ENCODE results near the gene HEBP2. TPM values are rescaled to one million over a fixed set of nuclear protein-coding genes. Genes with fewer than 3 reads are reported as not detected.

Gene HEBP2
- total and polyA plus RNA-seq, 2 of the 13 experiments (the other 11 are each of a cell fraction or from before 2014, with no cell fraction given), result 16.0 to 72.8 TPM

GRCh38 chr6:138440296-138440695, 36.3 kb downstream of the HEBP2 start:
- Histone ChIP-seq H3K79me2 (ENCODE audit: insufficient read depth, low read length) (no peaks in the 10 kb centered on the region), H3K27me3 (ENCODE audit: control insufficient read depth in 1 of 2, insufficient read depth in 2 of 2, low read length in 2 of 2) (no peaks in the 10 kb centered on the region), H3K36me3 (replicated peaks in 1 of 2; ENCODE audit: control insufficient read depth in 1 of 2, insufficient read depth in 2 of 2, low read length in 2 of 2) (peaks cover 22 to 81% of the 10 kb centered on the region in 2 experiments), H4K20me1 (ENCODE audit: insufficient read depth, low read length) (no peaks in the 10 kb centered on the region), H3K27ac (ENCODE audit: extremely low read length, insufficient read depth, low read length) (no peak overlapping the region), H3K9ac (ENCODE audit: insufficient read depth, low read depth, low read length) (no peak overlapping the region), H2AFZ (ENCODE audit: low read length) (no peak overlapping the region), H3K9me3 (ENCODE audit: low read length) (no peaks in the 10 kb centered on the region), H3K4me2 (ENCODE audit: low read depth, low read length) (no peak overlapping the region), H3K4me3 (replicated peaks in 1 of 3; ENCODE audit: insufficient read depth in 1 of 3, low read depth in 2 of 3, low read length in 3 of 3) (no peak overlapping the region), H3K4me1 (ENCODE audit: insufficient read depth, low read length) (no peaks in the 10 kb centered on the region)
- in situ Hi-C loops (cut with HindIII; ENCODE audit: extremely low pct_ligation_motif_present, low pct_unique_long_range_greater_than_20kb) (no loop called here), intact Hi-C loops (cut with micrococcal nuclease; ENCODE audit: unreplicated experiment) (no loop called here)
- FAIRE-seq, result no peak
- ATAC-seq, result no peak; the same call in 2 of the 3 replicates
- POLR2A ChIA-PET, result no interaction called here
- CTCF ChIA-PET (ENCODE audit: low intra/inter-chr PET ratio, low total read pairs), result no interaction called here
- 97% methylated on average over 3 of the region's 3 CpGs for WGBS (ENCODE audit: low lambda C conversion rate)
- BruUV-seq (replicated peaks), result no TSS peak
- TF ChIP-seq HMGXB3 (CRISPR knock-in tag; IDR thresholded peaks at IDR 0.05; ENCODE audit: borderline replicate concordance), result no peak
- peak; percentile 69 for TF ChIP-seq RBM22 (optimal IDR thresholded peaks at IDR 0.05; ENCODE audit: low read length)
- no peak for DNase-seq (ENCODE audit: low spot score)

GRCh38 chr6:138440758-138441357, 36.8 kb downstream of the HEBP2 start:
- DNase-seq (ENCODE audit: low spot score) (no peak), ATAC-seq (no peak), FAIRE-seq (no peak)
- WGBS (ENCODE audit: low lambda C conversion rate), result 96% methylated on average over 4 of the region's 4 CpGs
- in situ Hi-C loops (cut with HindIII; ENCODE audit: extremely low pct_ligation_motif_present, low pct_unique_long_range_greater_than_20kb), result no loop called here
- Histone ChIP-seq H3K9ac (ENCODE audit: insufficient read depth, low read depth, low read length) (no peak overlapping the region), H4K20me1 (ENCODE audit: insufficient read depth, low read length) (no peaks in the 10 kb centered on the region), H3K36me3 (replicated peaks in 1 of 2; ENCODE audit: control insufficient read depth in 1 of 2, insufficient read depth in 2 of 2, low read length in 2 of 2) (peaks cover 24 to 79% of the 10 kb centered on the region in 2 experiments), H3K79me2 (ENCODE audit: insufficient read depth, low read length) (no peaks in the 10 kb centered on the region), H3K9me3 (ENCODE audit: low read length) (no peaks in the 10 kb centered on the region), H3K4me3 (replicated peaks in 1 of 3; ENCODE audit: insufficient read depth in 1 of 3, low read depth in 2 of 3, low read length in 3 of 3) (no peak overlapping the region), H3K27ac (ENCODE audit: extremely low read length, insufficient read depth, low read length) (no peak overlapping the region), H3K4me2 (ENCODE audit: low read depth, low read length) (no peak overlapping the region), H3K27me3 (ENCODE audit: control insufficient read depth in 1 of 2, insufficient read depth in 2 of 2, low read length in 2 of 2) (no peaks in the 10 kb centered on the region), H2AFZ (ENCODE audit: low read length) (no peak overlapping the region), H3K4me1 (ENCODE audit: insufficient read depth, low read length) (no peaks in the 10 kb centered on the region)
- TF ChIP-seq POLR2AphosphoS5 (IDR thresholded peaks at IDR 0.05; ENCODE audit: low read depth, low read length), result 0 out of 2 replicates have a peak, but pooled peaks have one; percentile 11
- no peak for TF ChIP-seq ZNF570 (CRISPR knock-in tag; IDR thresholded peaks at IDR 0.05; ENCODE audit: borderline replicate concordance)
- no peak for TF ChIP-seq RARA (CRISPR knock-in tag; IDR thresholded peaks at IDR 0.05)
- BruUV-seq (replicated peaks), result no TSS peak
- ChIA-PET POLR2A (no interaction called here), CTCF (ENCODE audit: low intra/inter-chr PET ratio, low total read pairs) (no interaction called here)
- intact Hi-C loops (cut with micrococcal nuclease; ENCODE audit: unreplicated experiment), result no loop called here
